H9 (cell line): ENCODE measurements around the gene EBF4. TPM values are rescaled to one million over a fixed set of nuclear protein-coding genes. Genes with fewer than 3 reads are reported as not detected.
A peak's percentile ranks its signal among the peaks of the same experiment; 100 is the strongest.

Experiments used
- DNase-seq: peaks from one replicate; pipeline ENCODE4 v3.0.0-alpha.2; 2017
- H2AFZ ChIP-seq: one replicate; pipeline ENCODE4 v1.6.1; 2013; ENCODE audit warnings: mild to moderate bottlenecking, low read length, control low read depth, moderate library complexity
- H2AK5ac ChIP-seq: 2 replicates; pipeline ENCODE4 v1.6.1; 2013; ENCODE audit warnings: low read length, control low read depth, mixed read lengths; ENCODE audit not compliant: insufficient read length
- H2BK120ac ChIP-seq: one replicate; pipeline ENCODE4 v1.6.1; 2013; ENCODE audit warnings: low read depth, mild to moderate bottlenecking, low read length, control low read depth, inconsistent platforms; ENCODE audit not compliant: poor library complexity, severe bottlenecking
- H2BK12ac ChIP-seq: 2 replicates; pipeline ENCODE4 v1.6.1; 2013; ENCODE audit warnings: low read length, control low read depth, mixed read lengths, low read depth; ENCODE audit not compliant: insufficient read length
- H2BK15ac ChIP-seq: 2 replicates; pipeline ENCODE4 v1.6.1; 2013; ENCODE audit warnings: low read depth, low read length, control low read depth
- H2BK20ac ChIP-seq: one replicate; pipeline ENCODE4 v1.6.1; 2013; ENCODE audit warnings: low read depth, mild to moderate bottlenecking, low read length, control low read depth, inconsistent platforms; ENCODE audit not compliant: poor library complexity, severe bottlenecking
- H2BK5ac ChIP-seq: 2 replicates; pipeline ENCODE4 v1.6.1; 2013; ENCODE audit warnings: low read length, control low read depth, mixed read lengths; ENCODE audit not compliant: insufficient read length
- H3K14ac ChIP-seq: 2 replicates; pipeline ENCODE4 v1.6.1; 2013; ENCODE audit warnings: low read length, control low read depth; ENCODE audit not compliant: insufficient read depth
- H3K18ac ChIP-seq: 2 replicates; pipeline ENCODE4 v1.6.1; 2013; ENCODE audit warnings: low read depth, mild to moderate bottlenecking, mixed read lengths, low read length, control low read depth; ENCODE audit not compliant: insufficient read length
- H3K23ac ChIP-seq: 2 replicates; pipeline ENCODE4 v1.6.1; 2013; ENCODE audit warnings: low read length, control low read depth, mixed read lengths, low read depth; ENCODE audit not compliant: insufficient read length
- H3K23me2 ChIP-seq: 2 replicates; pipeline ENCODE4 v1.6.1; 2013; ENCODE audit warnings: low read depth, mild to moderate bottlenecking, mixed read lengths, low read length, control low read depth; ENCODE audit not compliant: insufficient read length, poor library complexity, severe bottlenecking
- H3K27ac ChIP-seq: 2 replicates; pipeline ENCODE4 v1.5.1; 2013; ENCODE audit warnings: low read length, control low read depth, mixed read lengths, low read depth; ENCODE audit not compliant: insufficient read length
- H3K27me3 ChIP-seq: 2 replicates; pipeline ENCODE4 v1.6.1; 2013; ENCODE audit warnings: low read length, control low read depth, inconsistent platforms; ENCODE audit not compliant: insufficient read depth
- H3K4ac ChIP-seq: 2 replicates; pipeline ENCODE4 v1.6.1; 2013; ENCODE audit warnings: low read depth, mild to moderate bottlenecking, control low read depth, inconsistent platforms, low read length, moderate library complexity
- H3K4me1 ChIP-seq: 2 replicates; pipeline ENCODE4 v1.6.1; 2013; ENCODE audit warnings: low read length, control low read depth, inconsistent platforms; ENCODE audit not compliant: insufficient read depth
- H3K4me2 ChIP-seq: 2 replicates; pipeline ENCODE4 v1.6.1; 2013; ENCODE audit warnings: low read length, control low read depth, mixed read lengths; ENCODE audit not compliant: insufficient read length, insufficient read depth
- H3K56ac ChIP-seq: 2 replicates; pipeline ENCODE4 v1.6.1; 2013; ENCODE audit warnings: low read depth, mild to moderate bottlenecking, mixed read lengths, low read length, control low read depth; ENCODE audit not compliant: insufficient read length
- H3K79me1 ChIP-seq: 2 replicates; pipeline ENCODE4 v1.6.1; 2013; ENCODE audit warnings: low read depth, mild to moderate bottlenecking, moderate library complexity, low read length, control low read depth, inconsistent platforms; ENCODE audit not compliant: insufficient read depth, poor library complexity, severe bottlenecking
- H3K79me2 ChIP-seq: 2 replicates; pipeline ENCODE4 v1.6.1; 2013; ENCODE audit warnings: low read length, control low read depth, inconsistent platforms; ENCODE audit not compliant: insufficient read depth
- H3K9ac ChIP-seq: 2 replicates; pipeline ENCODE4 v1.6.1; 2013; ENCODE audit warnings: low read length, control low read depth, mixed read lengths; ENCODE audit not compliant: insufficient read length; ENCODE audit errors: extremely low read depth
- H3K9me3 ChIP-seq: one replicate; pipeline ENCODE4 v1.6.1; 2013; ENCODE audit warnings: low read depth, low read length, inconsistent platforms; ENCODE audit not compliant: control insufficient read depth
- H3T11ph ChIP-seq: one replicate; pipeline ENCODE4 v1.6.1; 2013; ENCODE audit warnings: mild to moderate bottlenecking, low read length, control low read depth, inconsistent platforms
- H4K20me1 ChIP-seq: one replicate; pipeline ENCODE4 v1.6.1; 2013; ENCODE audit not compliant: control insufficient read depth, insufficient read length, insufficient read depth
- H4K5ac ChIP-seq: 2 replicates; pipeline ENCODE4 v1.6.1; 2013; ENCODE audit warnings: low read depth, mild to moderate bottlenecking, mixed read lengths, low read length, control low read depth; ENCODE audit not compliant: insufficient read length
- H4K8ac ChIP-seq: replicated peaks from 2 replicates; pipeline ENCODE4 v1.6.1; 2013; ENCODE audit warnings: low read length, control low read depth, mixed read lengths, low read depth; ENCODE audit not compliant: insufficient read length
- H4K91ac ChIP-seq: 2 replicates; pipeline ENCODE4 v1.6.1; 2013; ENCODE audit warnings: low read depth, mild to moderate bottlenecking, moderate library complexity, mixed read lengths, low read length, control low read depth; ENCODE audit not compliant: insufficient read length
- H3K27ac Mint-ChIP-seq, 3 experiments: 2 replicates in 2 of 3; 3 replicates in 1 of 3; pipeline ENCODE4 v1.8.0; 2020 to 2021; ENCODE audit warnings: mixed read lengths in 3 of 3, mild to moderate bottlenecking in 1 of 3, moderate library complexity in 1 of 3
- H3K27me3 Mint-ChIP-seq: 2 replicates; pipeline ENCODE4 v1.8.0; 2021; ENCODE audit warnings: low read depth, mild to moderate bottlenecking, moderate library complexity, mixed read lengths
- H3K36me3 Mint-ChIP-seq, 3 experiments: 2 replicates in 2 of 3; 3 replicates in 1 of 3; pipeline ENCODE4 v1.8.0; 2020 to 2021; ENCODE audit warnings: low read depth in 3 of 3, mixed read lengths in 3 of 3; ENCODE audit not compliant: insufficient read depth in 1 of 3
- H3K4me1 Mint-ChIP-seq, 2 experiments: 2 replicates each; pipeline ENCODE4 v1.8.0; 2020; ENCODE audit warnings: mixed read lengths in 2 of 2
- H3K4me3 Mint-ChIP-seq, 2 experiments: 2 replicates in 1 of 2; 3 replicates in 1 of 2; pipeline ENCODE4 v1.8.0; 2020 to 2021; ENCODE audit warnings: mild to moderate bottlenecking in 2 of 2, mixed read lengths in 2 of 2, moderate library complexity in 1 of 2
- H3K9me3 Mint-ChIP-seq, 2 experiments: 2 replicates in 1 of 2; 3 replicates in 1 of 2; pipeline ENCODE4 v1.8.0; 2020; ENCODE audit warnings: mild to moderate bottlenecking in 2 of 2, mixed read lengths in 2 of 2, moderate library complexity in 1 of 2
- WGBS: extraction: QIAGEN DNeasy Blood & Tissue Kit; methylation state at CpG from one replicate; pipeline ENCODE4 v1.1.7; 2013; ENCODE audit warnings: missing lambda C conversion rate, low lambda C conversion rate, mixed read lengths; ENCODE audit not compliant: insufficient read length; ENCODE audit errors: extremely low coverage; 5-methylcytosine and 5-hydroxymethylcytosine counted together
- total RNA-seq: library from RNA; stranded (reverse); gene quantifications from 2 replicates; pipeline ENCODE4 v1.2.1, GENCODE V29; 2021
- TF ChIP-seq, protein P1 (sequence below): fragments of 200-600 bp; sonication (generic); conservative IDR thresholded peaks from 3 replicates; pipeline ENCODE4 v1.8.0; 2021; ENCODE audit warnings: antibody characterized with exemption, mild to moderate bottlenecking

Gene EBF4
- total RNA-seq, 1 experiment from 2014 or later: 3.9 TPM

GRCh38 chr20:2654384-2654822, 38.2 kb upstream of the EBF4 start:
- Histone ChIP-seq H3K9ac (no peak overlapping the region), H2AFZ (no peak overlapping the region), H3K4me2 (peak overlapping the region; percentile 96), H2BK12ac (no peak overlapping the region), H3K27me3 (no peaks in the 10 kb centered on the region), H3K9me3 (no peaks in the 10 kb centered on the region), H3K79me1 (peaks cover 11% of the 10 kb centered on the region), H3K23ac (no peak overlapping the region), H4K5ac (no peak overlapping the region), H4K91ac (no peak overlapping the region), H4K20me1 (no peaks in the 10 kb centered on the region), H3K79me2 (peaks cover 17% of the 10 kb centered on the region), H3K4me1 (no peaks in the 10 kb centered on the region; the same call in 1 of the 2 replicates), H3K18ac (no peak overlapping the region), H3K14ac (no peak overlapping the region), H2BK20ac (no peak overlapping the region), H2BK15ac (no peak overlapping the region), H3K56ac (no peak overlapping the region), H3K27ac (no peak overlapping the region), H3K23me2 (peaks cover 9% of the 10 kb centered on the region), H2AK5ac (no peak overlapping the region), H2BK120ac (no peak overlapping the region), H3K4ac (no peak overlapping the region), H3T11ph (no peak overlapping the region), H4K8ac (no peak overlapping the region), H2BK5ac (no peak overlapping the region)
- TF ChIP-seq, protein P1, sequence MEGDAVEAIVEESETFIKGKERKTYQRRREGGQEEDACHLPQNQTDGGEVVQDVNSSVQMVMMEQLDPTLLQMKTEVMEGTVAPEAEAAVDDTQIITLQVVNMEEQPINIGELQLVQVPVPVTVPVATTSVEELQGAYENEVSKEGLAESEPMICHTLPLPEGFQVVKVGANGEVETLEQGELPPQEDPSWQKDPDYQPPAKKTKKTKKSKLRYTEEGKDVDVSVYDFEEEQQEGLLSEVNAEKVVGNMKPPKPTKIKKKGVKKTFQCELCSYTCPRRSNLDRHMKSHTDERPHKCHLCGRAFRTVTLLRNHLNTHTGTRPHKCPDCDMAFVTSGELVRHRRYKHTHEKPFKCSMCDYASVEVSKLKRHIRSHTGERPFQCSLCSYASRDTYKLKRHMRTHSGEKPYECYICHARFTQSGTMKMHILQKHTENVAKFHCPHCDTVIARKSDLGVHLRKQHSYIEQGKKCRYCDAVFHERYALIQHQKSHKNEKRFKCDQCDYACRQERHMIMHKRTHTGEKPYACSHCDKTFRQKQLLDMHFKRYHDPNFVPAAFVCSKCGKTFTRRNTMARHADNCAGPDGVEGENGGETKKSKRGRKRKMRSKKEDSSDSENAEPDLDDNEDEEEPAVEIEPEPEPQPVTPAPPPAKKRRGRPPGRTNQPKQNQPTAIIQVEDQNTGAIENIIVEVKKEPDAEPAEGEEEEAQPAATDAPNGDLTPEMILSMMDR: no peak
- H3K27me3 Mint-ChIP-seq: peaks cover 3% of the 10 kb centered on the region; the same call in 1 of the 2 replicates
- peak overlapping the region; percentile 88 to 93 for H3K4me3 Mint-ChIP-seq
- peaks cover 53 to 68% (median 64%) of the 10 kb centered on the region in 3 experiments for H3K36me3 Mint-ChIP-seq
- peak overlapping the region in 1 of 3 experiments; percentile 84; a peak in 3 of 7 replicates for H3K27ac Mint-ChIP-seq
- H3K4me1 Mint-ChIP-seq: peaks cover 15 to 22% of the 10 kb centered on the region in 2 experiments
- WGBS: no CpG with 5 or more reads among the region's 9 CpGs
- no peak for DNase-seq
- no peaks in the 10 kb centered on the region for H3K9me3 Mint-ChIP-seq
